Measurements from ENCODE around the gene ALOX12. TPM values are rescaled to one million over a fixed set of nuclear protein-coding genes. Genes with fewer than 3 reads are reported as not detected.

Gene ALOX12
- polyA plus RNA-seq, 1 of the 3 experiments (the other 2 are of a cell fraction) = not detected

- TF ChIP-seq, protein P1, sequence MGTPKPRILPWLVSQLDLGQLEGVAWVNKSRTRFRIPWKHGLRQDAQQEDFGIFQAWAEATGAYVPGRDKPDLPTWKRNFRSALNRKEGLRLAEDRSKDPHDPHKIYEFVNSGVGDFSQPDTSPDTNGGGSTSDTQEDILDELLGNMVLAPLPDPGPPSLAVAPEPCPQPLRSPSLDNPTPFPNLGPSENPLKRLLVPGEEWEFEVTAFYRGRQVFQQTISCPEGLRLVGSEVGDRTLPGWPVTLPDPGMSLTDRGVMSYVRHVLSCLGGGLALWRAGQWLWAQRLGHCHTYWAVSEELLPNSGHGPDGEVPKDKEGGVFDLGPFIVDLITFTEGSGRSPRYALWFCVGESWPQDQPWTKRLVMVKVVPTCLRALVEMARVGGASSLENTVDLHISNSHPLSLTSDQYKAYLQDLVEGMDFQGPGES (IDR thresholded peaks at IDR 0.05; ENCODE audit: low read depth, low read length) = no peak
- TF ChIP-seq EP300 (IDR thresholded peaks at IDR 0.05; ENCODE audit: borderline replicate concordance in 1 of 2, low read depth in 1 of 2, low read length in 1 of 2) = no peak
- TF ChIP-seq TCF12 (IDR thresholded peaks at IDR 0.05) = no peak
- TF ChIP-seq, protein P2, sequence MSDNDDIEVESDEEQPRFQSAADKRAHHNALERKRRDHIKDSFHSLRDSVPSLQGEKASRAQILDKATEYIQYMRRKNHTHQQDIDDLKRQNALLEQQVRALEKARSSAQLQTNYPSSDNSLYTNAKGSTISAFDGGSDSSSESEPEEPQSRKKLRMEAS (IDR thresholded peaks at IDR 0.05; ENCODE audit: low read depth) = no peak
- no peak for TF ChIP-seq RAD21 (IDR thresholded peaks at IDR 0.05; ENCODE audit: low read length)
- no peak for TF ChIP-seq FOXJ3 (CRISPR knock-in tag; IDR thresholded peaks at IDR 0.05)
- no peak for TF ChIP-seq ELF1 (IDR thresholded peaks at IDR 0.05)
- no peak for TF ChIP-seq CTCF (IDR thresholded peaks at IDR 0.05)
These were observed 31.5 kb downstream of the ALOX12 start (continued) for GRCh38 chr17:7027335-7027734.

GRCh38 chr17:7029096-7029495 lies 33.2 kb downstream of the ALOX12 start:
- no peak overlapping the region for H3K27ac ChIP-seq (ENCODE audit: low read depth in 2 of 2, low read length in 1 of 2)
- peaks cover 4% of the 10 kb centered on the region for H3F3A ChIP-seq (replicated peaks; ENCODE audit: insufficient read depth)
- H3K9me2 ChIP-seq = no peaks in the 10 kb centered on the region
- TF ChIP-seq POLR2AphosphoS5 (IDR thresholded peaks at IDR 0.05; ENCODE audit: low read depth, low read length) (no peak), RAD21 (IDR thresholded peaks at IDR 0.05; ENCODE audit: low read length) (no peak), NFIC (IDR thresholded peaks at IDR 0.05; ENCODE audit: borderline replicate concordance) (no peak), TAF1 (IDR thresholded peaks at IDR 0.05; ENCODE audit: borderline replicate concordance, low read depth, low read length) (no peak), RCOR1 (IDR thresholded peaks at IDR 0.05; ENCODE audit: low read length) (no peak), YY1 (IDR thresholded peaks at IDR 0.05; ENCODE audit: low read depth) (no peak), CTCF (IDR thresholded peaks at IDR 0.05) (no peak), USF2 (IDR thresholded peaks at IDR 0.05; ENCODE audit: borderline replicate concordance, low read depth, low read length) (no peak), NRF1 (IDR thresholded peaks at IDR 0.05; ENCODE audit: low read depth, low read length) (no peak), TEAD4 (IDR thresholded peaks at IDR 0.05; ENCODE audit: borderline replicate concordance, insufficient read depth) (no peak), FOXM1 (IDR thresholded peaks at IDR 0.05; ENCODE audit: low read depth) (no peak), TCF12 (IDR thresholded peaks at IDR 0.05) (no peak), EZH2phosphoT487 (IDR thresholded peaks at IDR 0.05; ENCODE audit: borderline replicate concordance, low read depth) (no peak), MEF2A (IDR thresholded peaks at IDR 0.05; ENCODE audit: borderline replicate concordance, low read depth) (no peak), PBX3 (IDR thresholded peaks at IDR 0.05) (no peak), SIN3A (IDR thresholded peaks at IDR 0.05; ENCODE audit: borderline replicate concordance, low read depth, low read length) (no peak), FOXJ3 (CRISPR knock-in tag; IDR thresholded peaks at IDR 0.05) (no peak), RFX5 (IDR thresholded peaks at IDR 0.05; ENCODE audit: low read length) (no peak)
- TF ChIP-seq, protein P2 (IDR thresholded peaks at IDR 0.05; ENCODE audit: low read depth) = no peak
- TF ChIP-seq, protein P3, sequence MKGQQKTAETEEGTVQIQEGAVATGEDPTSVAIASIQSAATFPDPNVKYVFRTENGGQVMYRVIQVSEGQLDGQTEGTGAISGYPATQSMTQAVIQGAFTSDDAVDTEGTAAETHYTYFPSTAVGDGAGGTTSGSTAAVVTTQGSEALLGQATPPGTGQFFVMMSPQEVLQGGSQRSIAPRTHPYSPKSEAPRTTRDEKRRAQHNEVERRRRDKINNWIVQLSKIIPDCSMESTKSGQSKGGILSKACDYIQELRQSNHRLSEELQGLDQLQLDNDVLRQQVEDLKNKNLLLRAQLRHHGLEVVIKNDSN (IDR thresholded peaks at IDR 0.05; ENCODE audit: borderline replicate concordance, low read depth) = no peak
- no peak overlapping the region for H3K4me2 ChIP-seq
- no peak overlapping the region for H3K4me3 ChIP-seq (ENCODE audit: low read depth in 2 of 2, low read length in 1 of 2)
- ChIA-PET CTCF (no interaction called here), POLR2A (no interaction called here)
- no peaks in the 10 kb centered on the region for H3K79me2 ChIP-seq (ENCODE audit: insufficient read depth)
- no peaks in the 10 kb centered on the region for H4K20me1 ChIP-seq (ENCODE audit: insufficient read depth)
- H3K27me3 ChIP-seq (ENCODE audit: insufficient read depth) = no peaks in the 10 kb centered on the region
- H3K9me3 ChIP-seq = no peaks in the 10 kb centered on the region
- 64% methylated on average over 3 of the region's 3 CpGs for WGBS (ENCODE audit: low lambda C conversion rate)
- peaks cover 0 to 1% of the 10 kb centered on the region in 2 experiments; a peak in 1 of 4 replicates for H3K4me1 ChIP-seq (ENCODE audit: control insufficient read depth in 1 of 2, insufficient read depth in 2 of 2, low read depth in 1 of 2, low read length in 1 of 2)
- DNase-seq = no peak
- H3K36me3 ChIP-seq (replicated peaks in 1 of 2; ENCODE audit: control insufficient read depth in 1 of 2, insufficient read depth in 2 of 2, low read length in 1 of 2) = no peaks in the 10 kb centered on the region
- no peak overlapping the region for H2AFZ ChIP-seq (ENCODE audit: low read depth)
- H3K9ac ChIP-seq = no peak overlapping the region
